BLaER1 treated with 17β-estradiol and CSF1 and Interleukin-3, amounts not matched to agents 10 nM and 100 nM (cell line): ENCODE results near the gene FOXA3.
"Not testable (repeated sequence)": the region's sequence is repeated elsewhere in the genome, so short reads cannot be mapped to it uniquely, and the experiment has no call there.

ENCODE experiments used
- H3K27ac ChIP-seq, 11 experiments: shearing (Covaris generic); formaldehyde crosslinking; 2 replicates each; pipeline ENCODE4 v1.8.1; 2022
- H3K27me3 ChIP-seq, 11 experiments: shearing (Covaris generic); formaldehyde crosslinking; 2 replicates each; pipeline ENCODE4 v1.8.1; 2022
- H3K36me3 ChIP-seq, 11 experiments: shearing (Covaris generic); formaldehyde crosslinking; 2 replicates each; pipeline ENCODE4 v1.8.1; 2022
- H3K4me1 ChIP-seq, 10 experiments: shearing (Covaris generic); formaldehyde crosslinking; 2 replicates each; pipeline ENCODE4 v1.8.1; 2022
- H3K4me2 ChIP-seq, 11 experiments: shearing (Covaris generic); formaldehyde crosslinking; 2 replicates each; pipeline ENCODE4 v1.8.1; 2022
- H3K4me3 ChIP-seq, 10 experiments: shearing (Covaris generic); formaldehyde crosslinking; 2 replicates each; pipeline ENCODE4 v1.8.1; 2022
- H3K9ac ChIP-seq, 11 experiments: shearing (Covaris generic); formaldehyde crosslinking; 2 replicates each; pipeline ENCODE4 v1.8.1; 2022
- H3K9me3 ChIP-seq, 11 experiments: shearing (Covaris generic); formaldehyde crosslinking; replicated peaks in 1 of 11; 2 replicates each; pipeline ENCODE4 v1.8.1; 2022
- H4K20me1 ChIP-seq, 11 experiments: shearing (Covaris generic); formaldehyde crosslinking; 2 replicates each; pipeline ENCODE4 v1.8.1; 2022
- Cebpa-rat ChIP-seq, 11 experiments: shearing (Covaris generic); IDR thresholded peaks; 2 replicates each; pipeline ENCODE4 v1.8.1; 2022

Gene FOXA3

DNA sequence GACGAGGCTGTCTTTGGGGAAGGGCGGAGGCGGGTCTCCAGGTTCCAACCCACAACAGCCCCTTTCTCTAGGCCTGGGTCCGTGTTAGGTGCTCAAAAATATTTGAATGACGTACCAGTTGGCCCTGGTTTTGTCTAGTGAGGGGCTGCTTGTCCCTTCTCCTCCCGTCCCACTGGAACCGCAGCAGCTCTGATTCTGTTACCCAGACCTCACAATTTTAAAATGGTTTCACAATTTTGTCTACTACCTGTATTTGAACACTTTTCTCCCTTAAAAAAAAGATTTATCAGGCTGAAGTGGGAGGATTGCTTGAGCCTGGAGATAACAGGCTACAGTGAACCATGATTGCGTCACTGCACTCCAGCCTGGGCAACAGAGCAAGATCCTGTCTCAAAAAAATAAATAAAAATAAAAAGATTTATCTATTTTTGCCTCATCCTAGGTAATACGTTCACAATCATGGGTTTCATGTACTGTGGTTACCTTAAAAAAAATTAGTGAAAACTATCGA lies 23.1 kb downstream of the FOXA3 start:
- peak in 7 of 11 experiments; percentile 17 to 68 (median 38); a peak in 6 of 22 replicates for TF ChIP-seq Cebpa-rat (IDR thresholded peaks at IDR 0.05)
- H3K4me1 ChIP-seq: peaks cover 35 to 42% (median 39%) of the 10 kb centered on the region in 10 experiments
- H4K20me1 ChIP-seq: peaks cover 26 to 43% (median 33%) of the 10 kb centered on the region in 11 experiments; a peak in 20 of 22 replicates
- peak overlapping the region; percentile 75 to 92 (median 89) for H3K27ac ChIP-seq
- no peaks in the 10 kb centered on the region for H3K9me3 ChIP-seq
- H3K27me3 ChIP-seq: no peaks in the 10 kb centered on the region
- peak overlapping the region; percentile 90 to 100 (median 98) for H3K4me2 ChIP-seq
- H3K9ac ChIP-seq: peak overlapping the region; percentile 81 to 95 (median 88)
- H3K36me3 ChIP-seq: peaks cover 0 to 45% (median 26%) of the 10 kb centered on the region in 11 experiments; a peak in 17 of 22 replicates
- H3K4me3 ChIP-seq: peak overlapping the region; percentile 69 to 87 (median 78)

DNA sequence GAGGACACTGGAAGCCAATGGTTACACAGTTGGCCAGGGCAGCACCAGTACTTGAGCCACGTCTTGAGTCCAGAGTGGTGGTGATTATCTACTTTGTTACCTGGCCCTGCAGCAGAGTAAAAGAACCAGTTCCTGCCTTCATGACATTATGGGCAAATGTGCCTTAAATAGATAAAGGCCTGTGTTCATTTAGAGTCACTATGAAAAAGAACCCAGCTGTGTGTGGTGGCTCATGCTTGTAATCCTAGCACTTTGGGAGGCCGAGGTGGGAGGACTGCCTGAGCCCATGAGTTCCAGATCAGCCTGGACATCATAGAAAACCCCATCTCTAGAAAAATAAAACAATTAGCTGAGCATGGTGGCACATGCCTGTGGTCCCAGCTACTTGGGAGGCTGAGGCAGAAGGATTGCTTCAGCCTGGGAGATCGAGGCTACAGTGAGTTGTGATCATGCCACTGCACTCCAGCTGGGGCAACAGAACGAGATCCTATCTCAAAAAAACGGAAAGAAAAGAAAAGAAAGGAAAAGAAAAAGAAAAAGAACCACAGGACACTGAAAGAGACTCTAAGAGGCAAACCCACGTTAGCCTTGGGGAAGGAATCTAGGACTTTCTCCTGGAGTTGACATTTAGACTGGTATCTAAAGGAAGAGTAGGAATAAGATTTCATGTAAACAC lies 25.2 kb downstream of the FOXA3 start:
- H3K9me3 ChIP-seq: no peaks in the 10 kb centered on the region
- H4K20me1 ChIP-seq: peaks cover 12 to 41% (median 20%) of the 10 kb centered on the region in 11 experiments; a peak in 20 of 22 replicates
- H3K36me3 ChIP-seq: peaks cover 2 to 49% (median 27%) of the 10 kb centered on the region in 11 experiments; a peak in 20 of 22 replicates
- peaks cover 17 to 37% (median 25%) of the 10 kb centered on the region in 10 experiments for H3K4me1 ChIP-seq
- H3K27me3 ChIP-seq: no peaks in the 10 kb centered on the region
- no peak overlapping the region for H3K4me2 ChIP-seq
- H3K27ac ChIP-seq: no peak overlapping the region
- no peak overlapping the region for H3K9ac ChIP-seq
- H3K4me3 ChIP-seq: no peak overlapping the region
- TF ChIP-seq Cebpa-rat (IDR thresholded peaks at IDR 0.05): no peak

- no peak overlapping the region for H3K4me3 ChIP-seq
- peaks cover 5 to 27% (median 14%) of the 10 kb centered on the region in 10 experiments; a peak in 19 of 20 replicates for H3K4me1 ChIP-seq
- TF ChIP-seq Cebpa-rat (IDR thresholded peaks at IDR 0.05): no peak
- peaks cover 15 to 59% (median 39%) of the 10 kb centered on the region in 11 experiments for H3K36me3 ChIP-seq
- no peaks in the 10 kb centered on the region for H3K27me3 ChIP-seq
- peaks cover 0 to 43% (median 22%) of the 10 kb centered on the region in 11 experiments; a peak in 14 of 22 replicates for H4K20me1 ChIP-seq
- no peak overlapping the region for H3K9ac ChIP-seq
- H3K9me3 ChIP-seq: no peaks in the 10 kb centered on the region
- no peak overlapping the region for H3K4me2 ChIP-seq
- no peak overlapping the region for H3K27ac ChIP-seq
Observed at GRCh38 chr19:45890877-45891276, 26.8 kb downstream of the FOXA3 start.

- Histone ChIP-seq H3K27ac (no peak overlapping the region), H3K9ac (0 out of 22 replicates have a peak overlapping the region, but pooled peaks of 2 of the 11 experiments have one; percentile 13)
Observed at GRCh38 chr19:45895519-45895972, 31.4 kb downstream of the FOXA3 start.

DNA sequence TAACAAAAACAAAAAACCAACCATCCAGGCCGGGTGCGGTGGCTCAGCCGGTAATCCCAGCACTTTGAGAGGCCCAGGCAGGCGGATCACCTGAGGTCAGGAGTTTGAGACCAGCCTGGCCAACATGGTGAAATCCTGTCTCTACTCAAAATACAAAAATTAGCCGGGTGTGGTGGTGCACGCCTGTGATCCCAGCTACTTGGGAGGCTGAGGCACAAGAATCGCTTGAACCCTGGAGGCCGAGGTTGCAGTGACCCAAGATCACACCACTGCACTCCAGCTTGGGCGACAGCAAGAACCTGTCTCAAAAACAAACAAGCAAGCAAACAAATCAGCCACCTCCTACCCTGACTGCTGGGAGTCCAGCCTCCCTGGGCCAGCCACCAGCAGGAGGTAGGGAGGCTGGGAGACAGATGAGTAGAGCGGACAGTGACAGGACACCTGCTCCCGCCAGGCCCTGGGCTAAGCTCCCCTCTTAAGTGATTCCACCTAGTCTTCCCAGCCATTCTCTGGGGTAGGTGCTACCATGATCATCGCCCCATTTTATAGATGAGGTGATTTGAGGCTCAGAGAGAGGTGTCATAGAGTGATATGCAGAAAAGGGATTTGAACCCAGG lies 32.0 kb downstream of the FOXA3 start:
- H3K4me3 ChIP-seq, H3K4me2 ChIP-seq, H3K27ac ChIP-seq, H3K9me3 ChIP-seq, H3K27me3 ChIP-seq: not testable (repeated sequence)
- peaks cover 43 to 89% (median 75%) of the 10 kb centered on the region in 11 experiments for H3K36me3 ChIP-seq
- peaks cover 8 to 56% (median 32%) of the 10 kb centered on the region in 10 experiments for H3K4me1 ChIP-seq
- H4K20me1 ChIP-seq: peaks cover 13 to 95% (median 69%) of the 10 kb centered on the region in 11 experiments; a peak in 20 of 22 replicates
- peak overlapping the region in 1 of 11 experiments; percentile 13; a peak in 2 of 22 replicates for H3K9ac ChIP-seq

More at GRCh38 chr19:45895519-45895972, 31.4 kb downstream of the FOXA3 start:
- Histone ChIP-seq H3K9me3 (no peaks in the 10 kb centered on the region), H3K4me2 (no peak overlapping the region), H4K20me1 (peaks cover 8 to 90% (median 63%) of the 10 kb centered on the region in 11 experiments; a peak in 19 of 22 replicates), H3K27me3 (no peaks in the 10 kb centered on the region), H3K4me3 (no peak overlapping the region), H3K36me3 (peaks cover 43 to 84% (median 72%) of the 10 kb centered on the region in 11 experiments), H3K4me1 (peaks cover 3 to 51% (median 27%) of the 10 kb centered on the region in 10 experiments)
- TF ChIP-seq Cebpa-rat (IDR thresholded peaks at IDR 0.05): no peak

DNA sequence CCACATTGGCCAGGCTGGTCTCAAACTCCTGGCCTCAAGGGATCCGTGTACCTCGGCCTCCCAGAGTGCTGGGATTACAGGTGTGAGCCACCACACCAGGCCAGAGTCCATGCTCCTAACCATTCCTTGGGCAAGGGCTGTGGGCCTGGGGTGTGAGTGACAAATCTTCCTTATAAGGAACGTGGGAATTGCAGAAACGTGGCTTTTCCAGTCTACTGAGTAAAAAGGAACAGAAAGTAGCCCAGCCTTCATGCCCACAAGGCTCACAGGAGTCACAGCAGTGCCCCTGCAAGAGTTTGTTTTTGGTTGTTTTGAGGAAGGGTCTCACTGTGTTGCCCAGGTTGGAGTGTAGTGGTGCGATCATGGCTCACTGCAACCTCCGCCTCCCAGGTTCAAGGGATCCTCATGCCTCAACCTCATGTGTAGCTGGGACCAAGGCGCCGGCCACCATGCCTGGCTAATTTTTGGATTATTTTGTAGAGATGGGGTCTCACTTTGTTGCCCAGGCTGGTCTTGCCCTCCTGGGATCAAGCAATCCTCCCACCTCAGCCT lies 33.2 kb downstream of the FOXA3 start:
- Histone ChIP-seq H3K27ac (peak overlapping the region in 2 of 11 experiments; percentile 32 to 40; a peak in 3 of 22 replicates), H3K4me3 (no peak overlapping the region), H3K9ac (peak overlapping the region in 2 of 11 experiments; percentile 22 to 31; a peak in 2 of 22 replicates), H3K36me3 (peaks cover 43 to 79% (median 67%) of the 10 kb centered on the region in 11 experiments), H3K4me1 (peaks cover 13 to 61% (median 37%) of the 10 kb centered on the region in 10 experiments), H3K4me2 (peak overlapping the region in 7 of 11 experiments; percentile 25 to 81 (median 64); a peak in 12 of 22 replicates), H3K27me3 (no peaks in the 10 kb centered on the region), H4K20me1 (peaks cover 16 to 90% (median 68%) of the 10 kb centered on the region in 11 experiments; a peak in 20 of 22 replicates), H3K9me3 (no peaks in the 10 kb centered on the region)
- TF ChIP-seq Cebpa-rat (IDR thresholded peaks at IDR 0.05): no peak

GRCh38 chr19:45899253-45899652 lies 35.1 kb downstream of the FOXA3 start:
- Histone ChIP-seq H3K4me3 (no peak overlapping the region), H3K36me3 (peaks cover 42 to 69% (median 61%) of the 10 kb centered on the region in 11 experiments), H3K4me1 (peaks cover 20 to 59% (median 37%) of the 10 kb centered on the region in 10 experiments), H3K27me3 (no peaks in the 10 kb centered on the region), H3K27ac (no peak overlapping the region), H3K9ac (no peak overlapping the region), H3K4me2 (no peak overlapping the region), H4K20me1 (peaks cover 16 to 73% (median 61%) of the 10 kb centered on the region in 11 experiments; a peak in 20 of 22 replicates), H3K9me3 (no peaks in the 10 kb centered on the region)
- no peak for TF ChIP-seq Cebpa-rat (IDR thresholded peaks at IDR 0.05)

- peaks cover 34 to 61% (median 53%) of the 10 kb centered on the region in 11 experiments for H3K36me3 ChIP-seq
- H3K27ac ChIP-seq: no peak overlapping the region
- H3K4me3 ChIP-seq: peak overlapping the region in 7 of 10 experiments; percentile 79 to 95 (median 88); a peak in 12 of 20 replicates
- no peaks in the 10 kb centered on the region for H3K27me3 ChIP-seq
- TF ChIP-seq Cebpa-rat (IDR thresholded peaks at IDR 0.05): no peak
- no peaks in the 10 kb centered on the region for H3K9me3 ChIP-seq
- H3K9ac ChIP-seq: peak overlapping the region in 2 of 11 experiments; percentile 87 to 90; a peak in 3 of 22 replicates
- peaks cover 20 to 59% (median 35%) of the 10 kb centered on the region in 10 experiments for H3K4me1 ChIP-seq
- H4K20me1 ChIP-seq: peaks cover 16 to 65% (median 56%) of the 10 kb centered on the region in 11 experiments; a peak in 20 of 22 replicates
- peak overlapping the region; percentile 81 to 99 (median 96); a peak in 21 of 22 replicates for H3K4me2 ChIP-seq
Observed at GRCh38 chr19:45899919-45900589, 35.9 kb downstream of the FOXA3 start.
